IPS-18a (cell line): ENCODE measurements around the gene RUFY1.
"Not testable (repeated sequence)": the region's sequence is repeated elsewhere in the genome, so short reads cannot be mapped to it uniquely, and the experiment has no call there.

ENCODE experiments used
- H3K27ac ChIP-seq: one replicate; pipeline ENCODE4 v1.5.1; 2013; ENCODE audit warnings: low read length
- H3K27me3 ChIP-seq: one replicate; pipeline ENCODE4 v1.6.1; 2013; ENCODE audit warnings: mild to moderate bottlenecking, low read length; ENCODE audit not compliant: control insufficient read depth, insufficient read depth
- H3K36me3 ChIP-seq: one replicate; pipeline ENCODE4 v1.6.1; 2013; ENCODE audit warnings: low read depth, low read length; ENCODE audit not compliant: control insufficient read depth
- H3K4me1 ChIP-seq: one replicate; pipeline ENCODE4 v1.6.1; 2013; ENCODE audit warnings: low read depth, low read length; ENCODE audit not compliant: control insufficient read depth
- H3K4me3 ChIP-seq: one replicate; pipeline ENCODE4 v1.5.1; 2013; ENCODE audit warnings: low read length
- H3K9ac ChIP-seq: one replicate; pipeline ENCODE4 v1.6.1; 2013; ENCODE audit warnings: mild to moderate bottlenecking, low read length, moderate library complexity
- H3K9me3 ChIP-seq: one replicate; pipeline ENCODE4 v1.6.1; 2013; ENCODE audit warnings: low read depth, low read length; ENCODE audit not compliant: control insufficient read depth

RUFY1 gene

DNA sequence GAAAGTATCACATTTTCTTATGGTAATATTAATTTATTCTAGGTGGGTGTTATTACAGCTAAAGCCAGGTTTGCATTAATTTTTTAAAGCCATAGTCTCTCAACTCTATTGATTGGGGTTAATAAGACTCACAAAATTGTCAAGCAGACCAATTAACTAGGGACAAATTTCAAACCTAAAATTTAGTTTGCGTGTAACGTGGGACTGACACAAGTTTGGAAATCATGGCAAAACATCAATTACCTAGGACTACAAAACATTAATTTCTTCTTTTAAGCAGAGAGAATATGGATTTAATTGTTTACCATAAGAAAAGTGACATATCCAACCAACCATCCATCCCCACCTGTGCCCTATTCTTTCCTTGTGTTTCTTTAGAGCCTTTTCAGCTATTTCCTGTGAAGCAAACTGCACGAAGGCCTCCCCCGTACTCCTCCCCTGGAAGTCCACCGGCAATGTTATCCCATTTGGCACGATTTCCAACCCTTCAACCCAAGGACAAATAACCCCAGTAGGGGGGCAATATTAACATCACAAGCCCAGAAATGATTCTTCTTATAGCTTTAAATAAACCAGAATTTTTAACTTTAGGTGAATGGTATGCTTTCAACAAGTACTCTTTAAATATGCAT lies 68.7 kb downstream of the RUFY1 start:
- H3K27me3 ChIP-seq: no peaks in the 10 kb centered on the region
- peaks cover 85% of the 10 kb centered on the region for H3K36me3 ChIP-seq
- H3K9me3 ChIP-seq: no peaks in the 10 kb centered on the region
- H3K9ac ChIP-seq: no peak overlapping the region
- H3K4me3 ChIP-seq: peak overlapping the region; percentile 73
- H3K4me1 ChIP-seq: peaks cover 24% of the 10 kb centered on the region
- no peak overlapping the region for H3K27ac ChIP-seq

DNA sequence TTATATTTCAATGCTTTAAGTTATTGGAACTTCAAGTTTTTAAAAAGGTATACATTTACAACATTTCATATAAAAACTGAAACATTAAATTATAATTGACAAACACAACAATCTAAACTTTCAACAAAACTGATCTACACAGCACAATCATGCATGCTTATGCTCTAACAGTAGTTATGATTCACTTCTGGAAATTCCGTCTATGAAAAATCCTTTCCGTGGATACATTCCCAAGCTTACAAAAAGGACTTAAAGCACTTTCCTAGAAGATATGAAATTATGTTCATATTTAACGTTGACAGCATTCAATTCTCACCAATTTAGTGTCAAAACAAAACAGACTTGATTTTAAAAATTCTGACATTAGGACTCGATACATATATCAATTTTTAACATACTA lies 69.4 kb downstream of the RUFY1 start:
- Histone ChIP-seq H3K4me1 (peaks cover 31% of the 10 kb centered on the region), H3K27me3 (no peaks in the 10 kb centered on the region), H3K4me3 (peak overlapping the region; percentile 73), H3K36me3 (peaks cover 77% of the 10 kb centered on the region), H3K9me3 (no peaks in the 10 kb centered on the region), H3K27ac (no peak overlapping the region), H3K9ac (no peak overlapping the region)

DNA sequence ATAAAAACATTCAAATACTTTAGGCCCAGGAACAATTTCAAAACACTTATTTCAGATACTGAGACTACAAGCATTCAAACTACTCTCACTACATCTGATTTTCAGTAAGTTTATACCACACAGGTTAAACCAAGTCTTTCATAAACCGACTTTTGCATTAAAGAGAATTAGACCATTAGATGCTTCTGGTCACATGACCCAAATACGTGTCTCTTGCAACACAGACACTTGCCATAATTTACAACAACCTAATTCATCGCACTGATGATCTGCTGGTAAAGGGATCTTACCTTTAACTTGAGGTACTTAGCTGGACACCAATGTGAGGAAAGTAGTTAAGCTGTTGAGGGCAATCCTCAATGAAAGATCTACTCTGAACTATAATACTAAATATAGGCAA lies 69.9 kb downstream of the RUFY1 start:
- H3K4me1 ChIP-seq: peaks cover 36% of the 10 kb centered on the region
- H3K36me3 ChIP-seq: peaks cover 72% of the 10 kb centered on the region
- H3K9ac ChIP-seq: peak overlapping the region; percentile 61
- no peak overlapping the region for H3K27ac ChIP-seq
- H3K4me3 ChIP-seq: peak overlapping the region; percentile 73
- no peaks in the 10 kb centered on the region for H3K9me3 ChIP-seq
- no peaks in the 10 kb centered on the region for H3K27me3 ChIP-seq

DNA sequence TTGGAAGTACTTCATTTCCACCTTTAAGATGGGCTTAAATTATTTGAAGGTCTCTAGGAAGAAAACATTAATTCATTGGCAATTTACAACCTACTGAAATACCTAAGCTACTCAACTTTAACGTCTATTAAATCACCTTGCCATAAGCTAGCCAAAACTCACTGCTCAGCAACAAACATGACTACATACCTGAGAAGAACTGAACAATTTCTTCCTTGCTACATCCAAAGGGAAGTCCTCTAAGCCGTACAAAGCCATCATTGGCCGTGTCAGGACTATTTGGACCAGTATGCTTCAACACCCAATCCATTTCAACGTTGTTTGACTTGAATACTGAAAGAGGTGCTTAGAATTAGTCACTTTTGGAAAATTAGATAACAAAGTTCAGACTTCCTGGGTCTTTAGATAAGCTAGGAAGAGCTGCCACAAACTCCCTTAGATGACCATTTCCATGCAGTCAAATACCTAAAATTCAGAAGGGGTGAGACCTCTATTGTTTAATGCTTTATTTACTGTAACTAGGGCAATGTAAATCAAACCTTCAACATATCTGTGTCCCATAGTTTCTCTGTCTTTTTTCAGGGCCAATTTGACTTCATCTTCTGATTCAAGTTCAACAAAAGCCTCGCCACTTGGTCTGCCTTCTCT lies 70.5 kb downstream of the RUFY1 start:
- Histone ChIP-seq H3K4me1 (peaks cover 36% of the 10 kb centered on the region), H3K27ac (no peak overlapping the region), H3K27me3 (no peaks in the 10 kb centered on the region), H3K9ac (peak overlapping the region; percentile 61), H3K9me3 (no peaks in the 10 kb centered on the region), H3K4me3 (peak overlapping the region; percentile 73), H3K36me3 (peaks cover 67% of the 10 kb centered on the region)

DNA sequence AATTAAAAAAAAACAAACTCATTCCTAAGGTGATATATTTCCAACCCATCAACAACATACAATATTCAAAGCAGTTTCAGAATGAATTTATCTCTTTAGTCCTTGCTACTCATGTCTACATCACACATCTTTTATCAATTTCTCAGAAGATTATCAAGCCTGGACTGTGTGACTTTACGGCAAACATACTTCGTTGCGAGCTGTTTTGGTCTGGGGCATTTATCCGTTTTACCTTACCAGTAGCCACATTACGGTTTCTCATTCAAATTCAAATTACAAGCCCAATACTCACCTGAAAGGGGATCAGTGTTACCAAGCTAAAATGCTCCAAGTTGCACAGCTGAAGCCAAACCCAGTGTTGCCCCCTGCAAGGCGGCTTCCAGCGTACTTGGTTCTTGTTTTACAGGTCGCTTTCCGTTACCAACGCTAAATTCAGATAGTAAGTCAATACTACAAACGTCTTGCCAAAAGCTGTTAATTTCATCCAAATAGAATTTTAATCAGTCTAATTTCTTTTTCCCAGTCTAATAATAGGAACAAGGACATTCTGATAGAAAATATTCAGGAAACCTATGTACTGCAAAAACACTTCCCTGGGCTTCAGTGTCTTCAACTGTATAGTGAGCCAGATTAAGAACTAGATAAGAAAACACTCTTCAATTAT lies 71.3 kb downstream of the RUFY1 start:
- H3K27ac ChIP-seq: no peak overlapping the region
- peaks cover 58% of the 10 kb centered on the region for H3K36me3 ChIP-seq
- no peaks in the 10 kb centered on the region for H3K27me3 ChIP-seq

DNA sequence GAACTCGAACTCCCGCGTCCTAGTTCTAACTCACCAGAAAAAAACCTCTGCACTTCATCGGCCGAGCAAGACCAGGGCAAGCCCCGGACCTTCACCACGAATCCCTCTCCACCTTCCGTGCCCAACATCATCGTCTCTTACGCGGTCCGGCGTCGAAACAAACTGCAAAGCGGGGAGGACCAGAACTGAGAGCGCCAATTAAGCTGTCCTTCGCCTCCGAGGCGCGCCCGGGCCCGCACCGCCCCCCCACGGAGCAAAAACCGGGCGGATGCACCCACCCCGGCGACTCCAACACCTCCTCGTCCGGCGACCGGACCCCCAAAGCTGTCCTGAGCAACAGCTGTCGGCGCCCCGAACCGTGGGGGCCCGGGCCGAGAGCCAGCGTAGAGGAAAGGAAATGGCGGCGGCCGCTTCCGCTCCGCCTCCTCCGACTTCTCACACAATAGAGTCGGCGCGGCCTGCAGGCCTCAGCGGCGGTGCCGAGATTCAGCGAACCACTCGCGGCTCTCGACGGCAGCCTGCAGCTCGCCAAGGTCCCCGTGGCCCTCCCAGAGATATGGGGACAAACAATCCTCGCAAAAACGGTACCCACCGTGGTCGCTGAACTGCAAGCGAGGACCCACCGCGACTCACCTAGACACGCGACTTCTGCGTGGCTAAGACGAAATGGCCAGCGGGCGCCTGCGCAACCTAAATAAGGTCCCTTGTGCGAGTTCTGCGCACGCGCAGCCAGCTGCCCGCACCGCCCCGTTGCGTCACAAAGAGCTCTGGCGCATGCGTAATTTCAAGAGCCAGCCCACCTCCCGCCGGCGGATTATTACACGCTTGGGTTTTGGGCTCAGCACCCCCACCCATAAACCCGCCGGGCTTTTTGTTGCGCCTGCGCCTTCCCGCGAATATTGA lies 72.9 kb downstream of the RUFY1 start, which contains the start of gene HNRNPH1:
TSS of gene HNRNPH1 (minus strand) at position 669 of the 903 bp plus-strand sequence. CDS start at position 131, 538 bp downstream.
- Histone ChIP-seq H3K27ac (peak within 1 kb of the TSS; percentile 94), H3K4me3 (peak within 1 kb of the TSS; percentile 92), H3K36me3 (peaks cover 43% of the 10 kb centered on the region), H3K9ac (peak within 1 kb of the TSS; percentile 99), H3K27me3 (no peaks in the 10 kb centered on the region), H3K4me1 (peaks cover 36% of the 10 kb centered on the region), H3K9me3 (no peaks in the 10 kb centered on the region)

More for the DNA sequence above, 71.3 kb downstream of the RUFY1 start:
- H3K4me3 ChIP-seq: peak overlapping the region; percentile 73
- H3K4me1 ChIP-seq: peaks cover 36% of the 10 kb centered on the region
- H3K9me3 ChIP-seq: no peaks in the 10 kb centered on the region
- peak overlapping the region; percentile 61 for H3K9ac ChIP-seq

DNA sequence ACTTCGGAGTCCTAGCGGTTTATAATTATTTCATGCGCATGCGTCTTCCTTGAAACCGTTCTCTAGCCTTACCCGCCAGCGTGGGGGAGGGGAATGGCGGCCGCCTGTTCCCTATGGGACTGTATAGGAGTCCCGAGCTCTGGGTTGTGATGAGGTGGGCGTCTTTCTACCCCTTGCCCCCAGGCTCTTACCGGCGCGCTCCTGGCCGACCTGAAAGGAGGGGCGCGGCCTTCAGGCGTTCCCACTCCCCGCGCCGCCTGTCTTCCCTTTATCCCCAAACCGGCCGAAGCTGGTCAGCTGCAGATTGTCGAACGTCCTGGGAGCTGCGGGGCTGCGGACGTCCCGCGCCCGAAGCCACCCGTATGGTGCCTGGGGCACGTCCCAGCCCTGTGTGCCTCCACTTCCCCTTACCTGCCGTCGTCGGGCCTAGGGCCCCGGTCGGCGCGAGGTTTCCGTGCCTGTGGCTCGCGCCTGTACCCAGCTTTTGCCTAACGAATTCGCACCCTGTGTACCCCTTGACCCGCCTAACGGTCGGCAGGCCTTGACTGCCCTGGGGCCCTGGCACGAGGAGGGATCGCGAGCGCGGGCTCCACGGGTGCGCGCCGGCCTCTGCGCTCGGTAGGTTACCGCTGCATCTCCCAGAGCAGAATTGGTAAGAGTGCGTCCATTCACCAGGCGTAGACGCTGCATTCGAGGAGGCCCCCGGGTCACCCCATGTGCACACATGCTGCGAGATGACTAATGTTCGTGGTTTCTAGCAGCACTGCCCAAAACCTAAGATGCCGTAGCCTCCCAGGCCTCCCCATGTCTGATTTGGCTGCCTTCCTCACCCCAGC lies 73.8 kb downstream of the RUFY1 start:
- Histone ChIP-seq H3K4me1 (peaks cover 35% of the 10 kb centered on the region), H3K4me3 (peak overlapping the region; percentile 92), H3K27ac (peak overlapping the region; percentile 94), H3K9ac (peak overlapping the region; percentile 99), H3K9me3 (no peaks in the 10 kb centered on the region), H3K36me3 (peaks cover 34% of the 10 kb centered on the region), H3K27me3 (no peaks in the 10 kb centered on the region)

DNA sequence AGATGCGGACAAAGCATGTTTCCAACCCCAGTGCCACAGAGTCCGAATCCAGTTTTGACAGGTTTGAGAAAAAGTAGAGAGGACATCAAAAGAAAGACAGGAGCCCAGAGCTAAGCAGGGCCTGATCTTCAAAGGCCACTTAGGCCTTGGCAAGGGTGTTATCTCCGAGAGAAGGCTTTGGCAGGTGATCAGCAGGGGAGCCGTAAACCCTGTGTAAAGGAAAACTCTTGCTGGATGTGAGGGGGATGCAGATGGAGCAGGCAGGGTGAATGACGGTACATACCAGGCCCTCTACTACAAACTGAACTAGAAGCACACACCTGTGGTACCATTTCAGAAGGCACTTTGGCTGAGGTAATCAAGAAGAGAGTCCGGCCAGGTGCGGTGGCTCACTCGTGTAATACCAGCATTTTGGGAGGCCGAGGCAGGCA lies 74.5 kb downstream of the RUFY1 start:
- H3K36me3 ChIP-seq: peaks cover 27% of the 10 kb centered on the region
- H3K9me3 ChIP-seq: no peaks in the 10 kb centered on the region
- H3K4me3 ChIP-seq: peak overlapping the region; percentile 92
- no peak overlapping the region for H3K27ac ChIP-seq
- peaks cover 28% of the 10 kb centered on the region for H3K4me1 ChIP-seq
- H3K9ac ChIP-seq: peak overlapping the region; percentile 99
- H3K27me3 ChIP-seq: no peaks in the 10 kb centered on the region

DNA sequence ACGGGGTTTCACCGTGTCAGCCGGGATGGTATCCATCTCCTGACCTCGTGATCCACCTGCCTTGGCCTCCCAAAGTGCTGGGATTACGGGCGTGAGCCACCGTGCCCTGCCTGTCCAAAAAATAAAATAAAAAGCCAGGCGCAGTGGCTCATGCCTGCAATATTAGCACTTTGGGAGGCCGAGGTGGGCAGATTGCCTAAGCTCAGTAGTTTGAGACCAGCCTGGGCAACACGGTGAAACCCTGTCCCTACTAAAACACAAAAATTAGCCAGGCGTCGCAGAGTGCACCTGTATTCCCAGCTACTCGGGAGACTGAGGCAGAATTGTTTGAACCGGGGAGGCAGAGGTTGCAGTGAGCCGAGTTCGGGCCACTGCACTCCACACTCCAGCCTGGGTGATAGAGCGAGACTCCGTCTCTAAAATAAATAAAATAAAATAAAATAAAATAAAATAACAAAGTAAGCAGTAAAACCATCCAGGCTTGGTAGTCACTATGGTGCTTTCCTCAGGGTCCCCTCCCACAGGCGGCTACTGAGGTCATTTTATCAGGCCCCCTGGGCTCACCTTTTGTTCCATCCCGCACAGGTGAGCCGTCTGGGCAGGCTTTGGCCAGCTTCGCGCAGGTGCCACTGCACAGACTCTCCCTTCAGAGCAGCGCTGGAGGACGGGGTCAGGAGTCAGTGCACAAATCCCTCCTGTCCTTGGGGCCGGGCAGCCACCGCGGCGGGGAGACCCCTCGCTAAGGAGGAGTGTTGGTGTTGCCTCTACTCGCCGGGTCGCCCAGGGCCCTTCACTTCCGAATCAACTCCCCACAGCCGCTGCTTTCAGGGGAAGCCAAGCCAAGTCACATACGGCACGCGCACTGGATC lies 83.4 kb downstream of the RUFY1 start:
- H3K4me1 ChIP-seq, H3K9me3 ChIP-seq, H3K9ac ChIP-seq, H3K27me3 ChIP-seq, H3K27ac ChIP-seq, H3K36me3 ChIP-seq, H3K4me3 ChIP-seq: not testable (repeated sequence)
